ENCODE measurements around the gene NDUFB8.

DNA sequence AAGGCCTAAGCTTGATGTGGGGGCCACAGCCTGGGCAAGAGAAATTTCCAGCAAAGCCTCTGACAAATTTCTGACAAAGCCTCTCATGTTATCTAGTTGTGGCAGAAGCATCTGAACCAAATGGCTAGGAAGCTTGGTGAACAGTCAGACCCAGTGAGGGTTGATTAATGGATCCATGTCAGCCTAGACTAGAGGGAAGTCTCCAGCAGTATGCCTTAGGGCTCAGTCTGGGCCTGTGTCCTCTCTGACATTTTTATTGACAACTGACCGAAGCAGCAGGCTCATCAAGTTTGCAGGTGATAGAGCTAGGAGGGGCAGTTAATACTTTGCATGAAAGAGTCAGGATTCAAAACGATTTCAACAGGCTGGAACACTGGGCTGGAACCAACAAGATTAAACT lies 31.3 kb upstream of the NDUFB8 start:
- no peak for TF ChIP-seq CTCF (tag by site-specific recombination; IDR thresholded peaks at IDR 0.05)
- TF ChIP-seq KLF1 (tag by site-specific recombination; IDR thresholded peaks at IDR 0.05), result no peak
- no peak for TF ChIP-seq GLIS1 (tag by site-specific recombination; IDR thresholded peaks at IDR 0.05)
- TF ChIP-seq, protein P1, sequence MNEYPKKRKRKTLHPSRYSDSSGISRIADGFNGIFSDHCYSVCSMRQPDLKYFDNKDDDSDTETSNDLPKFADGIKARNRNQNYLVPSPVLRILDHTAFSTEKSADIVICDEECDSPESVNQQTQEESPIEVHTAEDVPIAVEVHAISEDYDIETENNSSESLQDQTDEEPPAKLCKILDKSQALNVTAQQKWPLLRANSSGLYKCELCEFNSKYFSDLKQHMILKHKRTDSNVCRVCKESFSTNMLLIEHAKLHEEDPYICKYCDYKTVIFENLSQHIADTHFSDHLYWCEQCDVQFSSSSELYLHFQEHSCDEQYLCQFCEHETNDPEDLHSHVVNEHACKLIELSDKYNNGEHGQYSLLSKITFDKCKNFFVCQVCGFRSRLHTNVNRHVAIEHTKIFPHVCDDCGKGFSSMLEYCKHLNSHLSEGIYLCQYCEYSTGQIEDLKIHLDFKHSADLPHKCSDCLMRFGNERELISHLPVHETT (tag by site-specific recombination; IDR thresholded peaks at IDR 0.05), result no peak
- no peak for TF ChIP-seq MYNN (tag by site-specific recombination; IDR thresholded peaks at IDR 0.05; ENCODE audit: borderline replicate concordance)
- TF ChIP-seq KLF7 (tag by site-specific recombination; IDR thresholded peaks at IDR 0.05; ENCODE audit: borderline replicate concordance), result no peak
- no peak for TF ChIP-seq ZNF785 (tag by site-specific recombination; IDR thresholded peaks at IDR 0.05)
- TF ChIP-seq, protein P2, sequence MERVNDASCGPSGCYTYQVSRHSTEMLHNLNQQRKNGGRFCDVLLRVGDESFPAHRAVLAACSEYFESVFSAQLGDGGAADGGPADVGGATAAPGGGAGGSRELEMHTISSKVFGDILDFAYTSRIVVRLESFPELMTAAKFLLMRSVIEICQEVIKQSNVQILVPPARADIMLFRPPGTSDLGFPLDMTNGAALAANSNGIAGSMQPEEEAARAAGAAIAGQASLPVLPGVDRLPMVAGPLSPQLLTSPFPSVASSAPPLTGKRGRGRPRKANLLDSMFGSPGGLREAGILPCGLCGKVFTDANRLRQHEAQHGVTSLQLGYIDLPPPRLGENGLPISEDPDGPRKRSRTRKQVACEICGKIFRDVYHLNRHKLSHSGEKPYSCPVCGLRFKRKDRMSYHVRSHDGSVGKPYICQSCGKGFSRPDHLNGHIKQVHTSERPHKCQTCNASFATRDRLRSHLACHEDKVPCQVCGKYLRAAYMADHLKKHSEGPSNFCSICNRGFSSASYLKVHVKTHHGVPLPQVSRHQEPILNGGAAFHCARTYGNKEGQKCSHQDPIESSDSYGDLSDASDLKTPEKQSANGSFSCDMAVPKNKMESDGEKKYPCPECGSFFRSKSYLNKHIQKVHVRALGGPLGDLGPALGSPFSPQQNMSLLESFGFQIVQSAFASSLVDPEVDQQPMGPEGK (tag by site-specific recombination; IDR thresholded peaks at IDR 0.05), result no peak
